ENCODE results near the gene SLC18B1. TPM values are rescaled to one million over a fixed set of nuclear protein-coding genes. Genes with fewer than 3 reads are reported as not detected.

Gene SLC18B1
- total and polyA plus RNA-seq, 2 of the 13 experiments (the other 11 are each of a cell fraction or from before 2014, with no cell fraction given), result 11.4 to 13.8 TPM

DNA sequence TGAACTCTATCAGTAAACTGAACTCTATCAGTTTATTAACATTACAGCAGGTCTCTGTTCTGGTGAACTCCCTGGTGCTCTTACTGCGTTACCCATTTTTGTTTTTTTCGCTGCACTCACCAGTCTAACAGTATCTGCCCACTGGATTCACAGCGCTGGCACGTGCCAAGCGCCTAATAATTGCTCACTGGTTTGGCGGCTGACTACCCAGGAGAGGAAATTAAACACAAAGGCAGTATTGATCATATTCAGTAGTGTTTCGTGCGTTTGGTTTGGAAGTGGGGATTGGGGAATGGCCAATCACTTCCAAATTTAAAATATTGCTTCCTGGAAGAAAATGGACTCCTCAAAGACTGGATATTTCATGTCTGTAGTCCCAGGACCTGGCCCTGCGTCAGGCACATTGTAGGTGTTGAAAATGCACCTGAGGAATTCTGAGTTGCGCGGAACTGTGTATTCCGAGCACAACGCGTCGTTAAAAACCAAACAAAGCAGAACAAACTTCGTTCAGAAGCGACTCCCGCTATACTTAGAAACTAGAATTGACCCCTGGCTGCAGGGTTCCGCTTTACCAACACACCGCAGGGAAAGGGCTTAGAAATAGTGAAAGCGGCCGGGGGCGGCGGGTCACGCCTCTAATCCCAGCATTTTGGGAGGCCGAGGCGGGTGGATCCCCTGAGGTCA, 14.9 kb upstream of the SLC18B1 start (continued):
- TF ChIP-seq, protein P1, sequence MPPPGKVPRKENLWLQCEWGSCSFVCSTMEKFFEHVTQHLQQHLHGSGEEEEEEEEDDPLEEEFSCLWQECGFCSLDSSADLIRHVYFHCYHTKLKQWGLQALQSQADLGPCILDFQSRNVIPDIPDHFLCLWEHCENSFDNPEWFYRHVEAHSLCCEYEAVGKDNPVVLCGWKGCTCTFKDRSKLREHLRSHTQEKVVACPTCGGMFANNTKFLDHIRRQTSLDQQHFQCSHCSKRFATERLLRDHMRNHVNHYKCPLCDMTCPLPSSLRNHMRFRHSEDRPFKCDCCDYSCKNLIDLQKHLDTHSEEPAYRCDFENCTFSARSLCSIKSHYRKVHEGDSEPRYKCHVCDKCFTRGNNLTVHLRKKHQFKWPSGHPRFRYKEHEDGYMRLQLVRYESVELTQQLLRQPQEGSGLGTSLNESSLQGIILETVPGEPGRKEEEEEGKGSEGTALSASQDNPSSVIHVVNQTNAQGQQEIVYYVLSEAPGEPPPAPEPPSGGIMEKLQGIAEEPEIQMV (CRISPR knock-in tag; IDR thresholded peaks at IDR 0.05; ENCODE audit: low read depth), result no peak
- TF ChIP-seq KMT2B (CRISPR knock-in tag; IDR thresholded peaks at IDR 0.05) (peak; percentile 81; the same call in 1 of the 2 replicates), SETDB1 (CRISPR knock-in tag; IDR thresholded peaks at IDR 0.05; ENCODE audit: borderline replicate concordance) (no peak), ZFP36 (IDR thresholded peaks at IDR 0.05; ENCODE audit: borderline replicate concordance, low read depth, low read length, partially characterized antibody) (no peak), ZNF660 (CRISPR knock-in tag; IDR thresholded peaks at IDR 0.05; ENCODE audit: borderline replicate concordance, low read depth) (no peak), ZNF629 (CRISPR knock-in tag; conservative IDR thresholded peaks at IDR 0.05) (no peak), SRY (CRISPR knock-in tag; IDR thresholded peaks at IDR 0.05) (no peak), RFXAP (CRISPR knock-in tag; IDR thresholded peaks at IDR 0.05; ENCODE audit: borderline replicate concordance) (no peak), MTA1 (CRISPR knock-in tag; IDR thresholded peaks at IDR 0.05; ENCODE audit: borderline replicate concordance) (no peak), ZNF674 (CRISPR knock-in tag; IDR thresholded peaks at IDR 0.05; ENCODE audit: low read depth) (no peak), AHR (CRISPR knock-in tag; IDR thresholded peaks at IDR 0.05) (no peak), ZNF644 (CRISPR knock-in tag; IDR thresholded peaks at IDR 0.05; ENCODE audit: low read depth) (no peak), MAFF (IDR thresholded peaks at IDR 0.05; ENCODE audit: low read depth, low read length) (no peak)
- TF ChIP-seq, protein P2, sequence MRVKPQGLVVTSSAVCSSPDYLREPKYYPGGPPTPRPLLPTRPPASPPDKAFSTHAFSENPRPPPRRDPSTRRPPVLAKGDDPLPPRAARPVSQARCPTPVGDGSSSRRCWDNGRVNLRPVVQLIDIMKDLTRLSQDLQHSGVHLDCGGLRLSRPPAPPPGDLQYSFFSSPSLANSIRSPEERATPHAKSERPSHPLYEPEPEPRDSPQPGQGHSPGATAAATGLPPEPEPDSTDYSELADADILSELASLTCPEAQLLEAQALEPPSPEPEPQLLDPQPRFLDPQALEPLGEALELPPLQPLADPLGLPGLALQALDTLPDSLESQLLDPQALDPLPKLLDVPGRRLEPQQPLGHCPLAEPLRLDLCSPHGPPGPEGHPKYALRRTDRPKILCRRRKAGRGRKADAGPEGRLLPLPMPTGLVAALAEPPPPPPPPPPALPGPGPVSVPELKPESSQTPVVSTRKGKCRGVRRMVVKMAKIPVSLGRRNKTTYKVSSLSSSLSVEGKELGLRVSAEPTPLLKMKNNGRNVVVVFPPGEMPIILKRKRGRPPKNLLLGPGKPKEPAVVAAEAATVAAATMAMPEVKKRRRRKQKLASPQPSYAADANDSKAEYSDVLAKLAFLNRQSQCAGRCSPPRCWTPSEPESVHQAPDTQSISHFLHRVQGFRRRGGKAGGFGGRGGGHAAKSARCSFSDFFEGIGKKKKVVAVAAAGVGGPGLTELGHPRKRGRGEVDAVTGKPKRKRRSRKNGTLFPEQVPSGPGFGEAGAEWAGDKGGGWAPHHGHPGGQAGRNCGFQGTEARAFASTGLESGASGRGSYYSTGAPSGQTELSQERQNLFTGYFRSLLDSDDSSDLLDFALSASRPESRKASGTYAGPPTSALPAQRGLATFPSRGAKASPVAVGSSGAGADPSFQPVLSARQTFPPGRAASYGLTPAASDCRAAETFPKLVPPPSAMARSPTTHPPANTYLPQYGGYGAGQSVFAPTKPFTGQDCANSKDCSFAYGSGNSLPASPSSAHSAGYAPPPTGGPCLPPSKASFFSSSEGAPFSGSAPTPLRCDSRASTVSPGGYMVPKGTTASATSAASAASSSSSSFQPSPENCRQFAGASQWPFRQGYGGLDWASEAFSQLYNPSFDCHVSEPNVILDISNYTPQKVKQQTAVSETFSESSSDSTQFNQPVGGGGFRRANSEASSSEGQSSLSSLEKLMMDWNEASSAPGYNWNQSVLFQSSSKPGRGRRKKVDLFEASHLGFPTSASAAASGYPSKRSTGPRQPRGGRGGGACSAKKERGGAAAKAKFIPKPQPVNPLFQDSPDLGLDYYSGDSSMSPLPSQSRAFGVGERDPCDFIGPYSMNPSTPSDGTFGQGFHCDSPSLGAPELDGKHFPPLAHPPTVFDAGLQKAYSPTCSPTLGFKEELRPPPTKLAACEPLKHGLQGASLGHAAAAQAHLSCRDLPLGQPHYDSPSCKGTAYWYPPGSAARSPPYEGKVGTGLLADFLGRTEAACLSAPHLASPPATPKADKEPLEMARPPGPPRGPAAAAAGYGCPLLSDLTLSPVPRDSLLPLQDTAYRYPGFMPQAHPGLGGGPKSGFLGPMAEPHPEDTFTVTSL (CRISPR knock-in tag; IDR thresholded peaks at IDR 0.05; ENCODE audit: borderline replicate concordance), result no peak
- TF ChIP-seq, protein P3, sequence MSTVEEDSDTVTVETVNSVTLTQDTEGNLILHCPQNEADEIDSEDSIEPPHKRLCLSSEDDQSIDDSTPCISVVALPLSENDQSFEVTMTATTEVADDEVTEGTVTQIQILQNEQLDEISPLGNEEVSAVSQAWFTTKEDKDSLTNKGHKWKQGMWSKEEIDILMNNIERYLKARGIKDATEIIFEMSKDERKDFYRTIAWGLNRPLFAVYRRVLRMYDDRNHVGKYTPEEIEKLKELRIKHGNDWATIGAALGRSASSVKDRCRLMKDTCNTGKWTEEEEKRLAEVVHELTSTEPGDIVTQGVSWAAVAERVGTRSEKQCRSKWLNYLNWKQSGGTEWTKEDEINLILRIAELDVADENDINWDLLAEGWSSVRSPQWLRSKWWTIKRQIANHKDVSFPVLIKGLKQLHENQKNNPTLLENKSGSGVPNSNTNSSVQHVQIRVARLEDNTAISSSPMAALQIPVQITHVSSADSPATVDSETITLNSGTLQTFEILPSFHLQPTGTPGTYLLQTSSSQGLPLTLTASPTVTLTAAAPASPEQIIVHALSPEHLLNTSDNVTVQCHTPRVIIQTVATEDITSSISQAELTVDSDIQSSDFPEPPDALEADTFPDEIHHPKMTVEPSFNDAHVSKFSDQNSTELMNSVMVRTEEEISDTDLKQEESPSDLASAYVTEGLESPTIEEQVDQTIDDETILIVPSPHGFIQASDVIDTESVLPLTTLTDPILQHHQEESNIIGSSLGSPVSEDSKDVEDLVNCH (CRISPR knock-in tag; IDR thresholded peaks at IDR 0.05), result no peak
- TF ChIP-seq, protein P4, sequence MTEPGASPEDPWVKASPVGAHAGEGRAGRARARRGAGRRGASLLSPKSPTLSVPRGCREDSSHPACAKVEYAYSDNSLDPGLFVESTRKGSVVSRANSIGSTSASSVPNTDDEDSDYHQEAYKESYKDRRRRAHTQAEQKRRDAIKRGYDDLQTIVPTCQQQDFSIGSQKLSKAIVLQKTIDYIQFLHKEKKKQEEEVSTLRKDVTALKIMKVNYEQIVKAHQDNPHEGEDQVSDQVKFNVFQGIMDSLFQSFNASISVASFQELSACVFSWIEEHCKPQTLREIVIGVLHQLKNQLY (CRISPR knock-in tag; IDR thresholded peaks at IDR 0.05), result no peak
- TF ChIP-seq, protein P5, sequence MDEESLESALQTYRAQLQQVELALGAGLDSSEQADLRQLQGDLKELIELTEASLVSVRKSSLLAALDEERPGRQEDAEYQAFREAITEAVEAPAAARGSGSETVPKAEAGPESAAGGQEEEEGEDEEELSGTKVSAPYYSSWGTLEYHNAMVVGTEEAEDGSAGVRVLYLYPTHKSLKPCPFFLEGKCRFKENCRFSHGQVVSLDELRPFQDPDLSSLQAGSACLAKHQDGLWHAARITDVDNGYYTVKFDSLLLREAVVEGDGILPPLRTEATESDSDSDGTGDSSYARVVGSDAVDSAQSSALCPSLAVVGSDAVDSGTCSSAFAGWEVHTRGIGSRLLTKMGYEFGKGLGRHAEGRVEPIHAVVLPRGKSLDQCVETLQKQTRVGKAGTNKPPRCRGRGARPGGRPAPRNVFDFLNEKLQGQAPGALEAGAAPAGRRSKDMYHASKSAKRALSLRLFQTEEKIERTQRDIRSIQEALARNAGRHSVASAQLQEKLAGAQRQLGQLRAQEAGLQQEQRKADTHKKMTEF (CRISPR knock-in tag; IDR thresholded peaks at IDR 0.05), result no peak; the same call in 1 of the 2 replicates

All from HepG2 (cell line).